ENCODE results near the gene ADM2.

The ADM2 gene

DNA sequence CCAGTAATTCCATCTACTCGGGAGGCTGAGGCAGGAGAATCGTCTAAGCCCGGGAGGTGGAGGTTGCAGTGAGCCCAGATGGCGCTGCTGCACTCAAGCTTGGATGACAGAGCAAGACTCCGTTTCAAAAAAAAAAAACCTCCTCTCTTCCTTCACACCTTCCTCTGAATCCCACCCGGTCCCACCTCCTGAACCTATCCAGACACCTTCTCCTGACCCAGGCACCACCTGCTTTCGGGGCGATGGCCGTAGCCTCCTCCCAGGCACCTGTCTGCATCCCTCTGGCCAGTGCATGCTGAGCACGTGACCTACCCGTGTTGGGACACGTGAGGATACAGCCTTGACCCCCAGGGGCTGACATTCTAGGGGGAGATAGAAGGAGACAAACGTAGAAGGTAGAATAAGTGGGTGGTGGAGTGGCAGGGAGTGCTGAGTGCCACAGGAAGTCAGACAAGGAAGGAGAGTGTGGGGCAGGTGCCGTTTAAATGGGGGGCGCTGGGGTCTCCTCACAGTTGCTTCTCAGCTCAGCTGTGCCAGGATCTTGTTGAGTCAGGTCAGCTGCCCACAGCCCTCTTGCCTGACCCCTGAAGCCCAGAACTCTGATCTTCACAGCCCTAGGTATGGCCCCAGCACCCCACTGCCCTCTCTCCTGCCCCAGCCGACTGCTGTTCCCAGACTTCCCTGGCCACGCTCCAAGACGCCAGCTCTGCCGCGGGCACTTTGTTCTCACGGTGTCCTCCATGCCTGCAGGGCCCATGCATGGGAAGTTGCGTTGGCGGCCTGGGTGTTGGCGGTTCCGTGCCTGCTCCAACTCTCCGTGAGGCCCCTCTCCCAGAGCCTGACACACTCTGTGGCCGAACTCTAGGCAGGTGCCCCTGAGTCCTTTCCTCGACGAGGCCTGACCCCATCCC lies 4.1 kb downstream of the ADM2 start:
- no peak for DNase-seq (ENCODE audit: low read depth in 2 of 2)

DNA sequence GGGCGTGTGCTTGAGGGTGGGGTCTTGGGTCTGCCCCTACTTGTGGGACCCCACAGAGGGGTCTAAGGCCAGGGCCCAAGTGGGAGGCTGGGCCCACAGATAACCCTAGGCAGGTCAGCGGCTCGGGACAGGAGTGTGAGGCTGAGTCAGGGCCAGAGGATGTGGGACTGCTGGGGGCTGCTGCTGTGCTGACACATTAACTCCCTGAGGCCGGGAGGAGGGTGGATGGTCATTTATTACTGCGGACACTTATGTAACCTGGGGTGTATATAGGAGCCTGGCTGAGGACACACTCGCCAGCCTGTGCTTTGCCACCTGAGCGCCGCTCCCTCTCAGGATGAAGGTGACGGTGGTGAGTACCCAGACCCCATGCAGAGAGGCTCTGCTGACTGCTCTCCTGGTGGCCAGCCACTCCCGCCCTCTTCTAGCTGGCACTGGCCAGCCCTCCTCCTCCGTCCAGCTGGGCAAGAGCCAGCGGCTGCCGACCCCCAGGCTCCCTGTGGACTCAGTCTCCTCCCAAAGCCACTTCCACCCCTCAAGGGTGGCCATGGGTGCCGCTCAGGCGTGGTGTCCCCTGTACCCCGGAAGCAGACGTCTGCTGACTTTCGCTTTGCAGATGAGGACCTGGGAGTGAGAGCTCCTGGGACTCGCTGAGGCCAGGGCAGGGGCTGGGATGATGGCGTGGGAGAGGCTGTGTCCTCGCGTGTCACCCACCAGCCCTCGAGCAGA lies 5.4 kb downstream of the ADM2 start, which contains the start of gene MIOX:
MIOX (plus strand) TSS at position 299 of the 729 bp plus-strand sequence; CDS start at position 338, 39 bp downstream.
- DNase-seq (ENCODE audit: low read depth in 2 of 2) = no peak

DNA sequence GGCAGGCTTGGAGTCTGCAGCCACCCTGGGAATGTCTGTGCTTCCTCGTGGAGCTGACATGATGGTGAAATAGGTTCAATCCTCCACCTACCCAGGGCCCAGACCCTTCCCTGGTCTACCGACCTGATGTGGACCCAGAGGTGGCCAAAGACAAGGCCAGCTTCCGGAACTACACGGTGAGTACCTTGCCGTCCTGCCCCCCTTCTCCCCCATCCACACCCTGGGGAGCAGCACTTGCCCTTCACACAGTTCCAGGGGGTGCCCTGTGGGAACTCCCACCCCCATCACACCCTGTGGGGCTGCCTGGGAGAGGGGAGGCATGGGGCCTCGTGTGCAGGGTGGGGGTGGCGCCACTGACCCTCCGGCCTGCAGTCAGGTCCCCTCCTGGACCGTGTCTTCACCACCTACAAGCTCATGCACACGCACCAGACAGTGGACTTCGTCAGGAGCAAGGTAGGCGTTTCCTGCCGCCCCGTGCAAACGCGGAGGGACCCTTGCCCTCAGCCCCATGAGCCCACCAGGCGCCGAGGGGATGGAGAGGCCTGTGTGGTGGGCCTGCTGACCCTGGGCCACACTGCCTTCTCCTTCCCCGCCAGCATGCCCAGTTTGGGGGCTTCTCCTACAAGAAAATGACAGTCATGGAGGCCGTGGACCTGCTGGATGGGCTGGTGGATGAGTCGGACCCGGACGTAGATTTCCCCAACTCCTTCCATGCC lies 6.1 kb downstream of the ADM2 start:
- no peak for DNase-seq (ENCODE audit: low read depth in 2 of 2)

DNA sequence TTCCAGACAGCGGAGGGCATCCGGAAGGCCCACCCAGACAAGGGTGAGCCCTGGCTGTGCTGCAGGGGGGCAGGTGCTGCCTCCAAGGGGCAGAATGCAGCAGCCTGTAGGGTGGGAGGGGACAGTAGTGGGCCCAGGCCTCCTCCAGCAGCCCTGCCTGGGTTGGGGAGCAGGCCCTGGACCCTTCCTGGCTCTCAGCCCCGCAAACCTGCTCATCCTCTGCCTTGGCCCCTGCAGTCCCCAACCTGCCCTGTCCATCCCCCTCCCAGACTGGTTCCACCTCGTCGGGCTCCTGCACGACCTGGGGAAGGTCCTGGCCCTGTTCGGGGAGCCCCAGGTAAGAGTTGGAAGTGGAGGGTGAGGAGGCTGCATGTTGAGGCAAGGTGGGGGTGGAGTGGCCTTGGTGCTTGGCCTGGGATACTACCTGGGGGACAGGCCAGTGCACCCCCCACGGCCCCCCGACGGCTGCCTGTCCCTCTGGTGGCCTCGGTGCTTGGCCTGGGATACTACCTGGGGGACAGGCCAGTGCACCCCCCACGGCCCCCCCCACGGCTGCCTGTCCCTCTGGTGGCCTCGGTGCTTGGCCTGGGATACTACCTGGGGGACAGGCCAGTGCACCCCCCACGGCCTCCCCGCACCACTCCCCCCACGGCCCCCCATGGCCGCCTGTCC lies 6.8 kb downstream of the ADM2 start:
- no peak for DNase-seq (ENCODE audit: low read depth in 2 of 2)

DNA sequence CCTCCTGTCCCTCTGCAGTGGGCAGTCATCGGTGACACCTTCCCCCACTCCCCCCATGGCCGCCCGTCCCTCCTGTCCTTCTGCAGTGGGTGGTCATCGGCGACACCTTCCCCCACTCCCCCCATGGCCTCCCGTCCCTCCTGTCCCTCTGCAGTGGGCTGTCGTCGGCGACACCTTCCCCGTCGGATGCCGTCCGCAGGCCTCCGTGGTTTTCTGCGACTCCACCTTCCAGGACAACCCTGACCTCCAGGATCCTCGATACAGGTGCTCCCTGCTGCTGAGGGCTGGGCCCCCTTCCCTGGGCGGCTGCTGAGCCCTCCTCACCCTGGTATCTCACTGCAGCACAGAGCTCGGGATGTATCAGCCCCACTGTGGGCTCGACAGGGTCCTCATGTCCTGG lies 7.5 kb downstream of the ADM2 start:
- no peak for DNase-seq (ENCODE audit: low read depth in 2 of 2)

DNA sequence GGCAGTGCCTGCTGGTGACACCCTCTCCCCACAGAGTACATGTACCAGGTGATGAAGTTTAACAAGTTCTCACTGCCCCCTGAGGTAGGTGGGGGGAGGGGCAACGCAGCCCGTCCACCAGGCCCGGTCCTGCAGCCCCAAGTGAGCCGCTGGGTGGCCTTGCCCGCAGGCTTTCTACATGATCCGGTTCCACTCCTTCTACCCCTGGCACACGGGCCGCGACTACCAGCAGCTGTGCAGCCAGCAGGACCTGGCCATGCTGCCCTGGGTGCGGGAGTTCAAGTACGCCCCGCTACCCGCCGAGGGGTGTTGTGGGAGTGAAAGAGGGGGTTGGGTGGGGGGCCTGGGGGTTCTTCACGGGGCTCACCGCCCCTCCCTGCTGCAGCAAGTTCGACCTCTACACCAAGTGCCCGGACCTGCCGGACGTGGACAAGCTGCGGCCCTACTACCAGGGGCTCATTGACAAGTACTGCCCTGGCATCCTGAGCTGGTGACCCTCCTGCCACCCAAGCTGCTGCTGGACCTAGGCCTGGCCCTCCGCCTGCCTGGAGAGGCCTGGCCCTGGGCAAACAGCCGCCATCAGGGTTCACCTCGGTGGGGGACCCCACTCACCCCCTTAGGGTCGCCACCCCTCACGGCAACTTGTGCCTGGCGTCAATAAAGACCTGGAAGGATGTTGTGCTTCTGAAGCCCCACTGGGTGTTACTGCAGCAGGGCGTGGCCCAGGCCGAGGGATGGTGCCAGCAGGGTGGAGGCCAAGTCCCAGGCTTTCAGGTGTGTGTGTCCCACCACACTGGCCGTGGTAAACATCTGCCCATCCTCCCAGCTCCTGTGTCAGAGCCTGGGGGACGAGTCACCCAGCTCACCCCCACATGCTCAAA lies 8.3 kb downstream of the ADM2 start:
- DNase-seq (ENCODE audit: low read depth in 2 of 2) = no peak

DNA sequence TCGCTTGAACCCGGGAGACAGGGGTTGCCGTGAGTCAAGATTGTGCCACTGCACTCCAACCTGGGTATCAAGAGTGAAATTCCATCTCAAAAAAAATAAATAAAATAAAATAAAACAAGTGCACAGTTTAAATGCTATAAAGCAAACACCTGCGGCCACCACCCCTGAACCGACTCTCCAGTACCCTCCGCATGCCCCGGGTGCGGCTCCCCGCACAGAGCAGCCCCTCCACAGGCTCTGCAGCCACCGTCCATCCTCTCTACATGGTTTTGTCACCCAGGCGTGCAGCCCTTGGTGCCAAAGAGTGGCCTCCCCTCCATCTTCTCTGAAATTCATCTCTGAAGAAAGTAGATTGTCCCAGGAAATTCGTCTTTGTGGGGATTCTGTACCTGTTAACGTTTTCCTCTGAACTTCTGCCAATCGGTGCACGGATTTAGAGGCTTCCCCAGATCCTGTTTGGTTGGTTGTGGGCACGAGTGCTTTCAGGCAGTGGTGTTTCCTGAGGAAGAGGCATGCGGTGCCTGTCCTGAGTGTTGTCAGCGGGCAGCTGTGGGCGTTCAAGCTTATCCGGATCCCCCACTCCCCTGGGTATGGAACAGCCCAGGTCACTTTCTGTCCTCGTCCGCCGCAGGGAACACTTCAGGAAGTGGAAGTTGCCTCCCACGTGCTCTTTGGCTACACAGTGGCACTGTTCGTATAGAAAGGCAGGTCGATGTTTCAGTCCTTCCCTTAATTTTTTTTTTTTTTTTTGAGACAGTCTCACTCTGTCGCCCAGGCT lies 9.4 kb downstream of the ADM2 start:
- DNase-seq (ENCODE audit: low read depth in 2 of 2) = no peak

DNA sequence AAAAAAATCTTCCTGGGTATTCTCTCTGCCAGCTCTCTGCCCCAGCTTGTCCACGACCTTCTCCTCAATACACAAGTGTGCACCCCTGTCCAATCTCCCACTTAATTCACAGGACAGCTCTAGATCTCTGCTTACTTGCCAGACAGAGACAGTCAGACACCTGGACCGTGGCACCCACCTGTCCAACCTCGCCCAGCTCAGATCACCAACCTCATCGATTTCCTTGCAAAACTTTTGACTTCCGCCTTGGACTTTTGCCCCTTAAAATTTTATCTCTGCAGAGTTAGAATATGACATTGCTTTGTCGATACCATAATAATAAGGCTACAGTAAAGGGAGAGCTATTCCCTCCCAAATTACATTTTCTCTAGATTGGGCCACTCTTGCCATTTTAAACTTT lies 15.8 kb downstream of the ADM2 start:
- no peak for DNase-seq (ENCODE audit: low read depth in 2 of 2)

DNA sequence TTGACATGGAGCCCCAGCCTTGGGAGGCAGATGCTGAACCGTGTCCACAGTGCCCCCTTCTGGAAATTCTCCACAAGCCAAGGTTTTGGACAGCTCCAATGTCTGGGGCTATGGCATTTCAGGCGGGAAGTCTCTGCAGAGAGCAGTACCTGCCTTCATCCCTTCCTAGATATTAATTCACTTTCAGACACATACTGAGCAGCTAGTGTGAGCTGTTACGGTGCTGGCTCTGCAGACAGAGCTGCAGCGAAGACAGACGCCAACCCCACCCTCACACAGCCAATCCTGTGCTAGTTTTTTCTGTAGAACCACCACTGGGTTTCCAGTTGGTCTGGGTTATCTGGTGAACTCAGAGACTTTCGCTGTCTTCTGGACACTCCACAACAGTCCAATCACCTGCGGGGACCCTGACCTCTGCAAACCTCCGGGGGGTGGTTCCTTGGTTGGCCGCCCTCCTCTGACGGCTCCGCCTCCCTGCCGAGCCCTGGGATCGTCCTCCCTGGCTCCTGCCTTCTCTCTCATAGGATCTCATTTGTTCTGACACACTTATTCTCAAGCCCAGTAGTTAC lies 17.1 kb downstream of the ADM2 start:
- peak; percentile 30 to 64 for DNase-seq (ENCODE audit: low read depth in 2 of 2)

DNA sequence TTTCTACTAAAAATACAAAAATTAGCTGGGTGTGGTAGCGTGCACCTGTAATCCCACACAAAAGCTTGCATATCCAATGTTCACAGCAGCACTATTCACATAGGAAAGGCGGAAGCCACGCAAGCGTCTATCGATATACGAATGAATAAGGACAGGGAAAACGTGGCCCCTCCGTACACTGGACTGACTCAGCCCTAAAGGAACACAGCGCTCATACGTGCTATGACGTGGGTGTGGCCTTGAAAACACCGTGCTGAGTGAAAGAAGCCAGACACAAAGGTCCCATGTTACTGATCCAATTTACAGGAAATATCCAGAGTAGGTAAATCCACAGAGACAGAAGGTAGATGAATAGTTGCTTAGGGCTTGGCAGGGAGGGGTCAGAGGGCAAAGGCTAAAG lies 19.1 kb downstream of the ADM2 start:
- no peak for DNase-seq (ENCODE audit: low read depth in 2 of 2)

DNA sequence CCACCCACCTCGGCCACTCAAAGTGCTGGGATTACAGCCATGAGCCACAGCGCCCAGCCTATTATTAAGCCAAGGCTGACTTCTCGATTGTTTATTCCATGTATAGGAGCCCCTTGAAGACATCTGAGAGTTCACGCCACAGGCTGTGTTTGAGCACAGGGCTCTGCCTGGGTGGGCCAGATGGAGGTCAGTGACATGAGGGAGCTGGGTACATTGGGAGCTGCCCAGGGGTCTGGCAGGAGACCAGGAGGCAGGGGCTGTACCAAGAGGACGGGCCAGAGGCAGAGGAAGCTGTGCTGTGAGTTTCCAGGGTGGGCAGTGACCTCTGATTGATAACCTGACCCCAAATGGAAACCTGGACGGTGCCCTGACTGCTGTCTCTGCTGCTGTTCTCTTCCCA lies 20.8 kb downstream of the ADM2 start:
- no peak for DNase-seq (ENCODE audit: low read depth in 2 of 2)

DNA sequence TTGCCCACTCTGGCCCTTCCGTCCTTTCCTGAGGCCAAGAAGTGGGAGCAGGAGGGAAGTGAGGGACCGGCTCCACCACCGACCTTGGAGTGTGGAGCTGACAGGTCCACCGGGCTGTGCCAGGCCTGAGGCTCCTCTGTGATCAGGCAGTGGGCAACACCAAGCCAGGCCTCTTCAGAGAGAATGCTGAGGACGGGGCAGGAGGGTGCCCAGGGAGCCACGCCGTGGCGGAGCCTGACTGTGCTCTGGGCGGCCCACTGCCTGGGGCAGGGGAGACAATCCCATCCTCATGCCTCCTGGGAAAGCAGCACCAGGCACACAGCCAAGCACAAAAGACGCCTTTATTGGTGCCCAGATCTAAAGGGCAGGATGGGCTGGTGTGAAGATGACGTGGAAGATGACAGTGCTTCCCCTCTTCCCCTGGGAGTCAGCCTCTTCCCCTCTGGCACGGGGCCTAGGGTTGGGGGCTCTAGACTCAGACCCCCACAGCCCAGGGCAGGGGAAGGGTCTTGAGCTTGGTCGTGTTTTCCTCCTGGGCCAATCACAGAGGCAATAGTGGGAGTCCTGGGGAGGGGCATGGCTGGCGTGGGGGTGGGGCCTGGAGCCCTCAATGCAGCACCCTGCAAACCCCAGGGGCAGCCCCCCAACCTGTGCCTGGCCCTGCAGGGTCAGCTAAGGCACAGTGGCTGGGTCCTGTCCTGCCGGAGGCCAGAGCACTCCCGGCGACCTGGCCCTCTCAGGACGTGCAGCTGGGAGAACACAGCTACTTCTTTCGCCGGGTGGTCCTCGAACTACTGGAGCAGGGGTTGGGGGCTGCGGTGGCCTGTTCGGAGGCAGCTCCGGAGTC lies 21.5 kb downstream of the ADM2 start:
- DNase-seq (ENCODE audit: low read depth in 2 of 2) = no peak

DNA sequence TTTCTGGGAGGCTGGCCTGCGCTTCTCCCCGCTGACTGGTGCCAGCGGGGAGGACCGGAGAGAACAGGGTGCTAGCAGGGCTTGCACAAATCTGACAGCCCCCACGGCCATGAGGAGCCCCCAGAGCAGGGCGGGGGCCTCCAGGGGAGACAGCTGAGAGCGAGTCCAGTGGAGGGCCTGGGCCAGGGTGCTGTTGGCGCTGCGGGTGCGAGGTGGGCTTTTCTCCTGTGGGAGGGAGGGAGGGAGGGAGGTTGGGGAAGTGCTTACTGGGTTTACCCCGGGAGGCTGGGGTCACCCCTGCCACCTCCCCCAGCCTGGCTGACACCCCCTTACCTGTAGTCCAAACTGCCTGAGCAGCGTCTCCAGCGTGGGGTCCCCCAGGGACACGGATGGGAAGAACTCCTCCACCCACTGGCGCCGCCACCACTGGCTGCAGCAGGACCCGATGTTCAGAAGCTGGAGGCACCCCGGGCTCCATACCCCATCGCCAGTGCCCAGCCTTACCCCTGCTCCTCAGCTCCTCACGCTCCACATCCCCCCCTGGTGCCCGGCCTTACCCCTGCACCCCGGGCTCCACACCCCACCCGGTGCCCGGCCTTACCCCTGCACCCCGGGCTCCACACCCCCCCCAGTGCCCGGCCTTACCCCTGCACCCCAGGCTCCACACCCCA lies 22.3 kb downstream of the ADM2 start:
- no peak for DNase-seq (ENCODE audit: low read depth in 2 of 2)

DNA sequence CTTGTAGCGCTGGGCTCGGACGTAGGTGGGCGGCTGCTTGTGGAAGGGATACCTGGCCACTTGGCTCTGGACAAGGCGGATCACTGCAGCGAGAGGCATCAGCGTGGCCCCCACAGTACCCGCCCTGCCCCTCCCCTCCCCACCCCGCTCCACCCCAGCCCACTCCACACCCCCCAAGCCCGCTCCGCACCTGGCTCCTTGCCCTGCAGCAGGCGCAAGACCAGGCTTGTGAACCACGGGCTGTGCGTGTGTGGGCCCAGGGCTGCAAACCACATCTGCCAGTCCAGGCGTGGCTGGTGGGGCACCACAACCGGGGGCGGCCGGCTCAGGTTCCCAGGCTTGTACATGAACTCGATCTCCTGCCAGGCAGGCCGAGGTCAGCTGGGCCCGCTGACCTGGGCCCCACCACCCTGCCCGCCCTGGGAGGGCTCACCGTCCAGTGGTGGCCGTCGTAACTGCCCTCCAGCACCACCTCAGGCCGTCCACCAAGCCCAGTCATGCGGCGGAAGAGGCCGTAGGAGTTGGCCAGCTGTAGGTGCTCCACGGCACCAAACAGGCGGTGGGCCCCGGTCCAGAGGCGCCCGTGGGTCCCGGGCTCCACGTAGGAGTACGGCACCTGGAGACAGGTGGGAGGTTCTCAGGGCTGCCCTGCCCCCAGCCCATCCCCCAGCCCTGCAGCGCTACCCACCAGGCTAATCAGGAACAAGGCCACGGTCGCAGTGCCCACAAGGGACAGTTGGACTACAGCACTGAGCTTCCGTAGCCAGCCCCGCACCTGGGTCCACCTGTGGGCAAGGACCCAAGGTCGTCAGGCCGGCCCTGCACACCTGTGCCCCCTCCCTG lies 23.2 kb downstream of the ADM2 start:
- no peak for DNase-seq (ENCODE audit: low read depth in 2 of 2)

DNA sequence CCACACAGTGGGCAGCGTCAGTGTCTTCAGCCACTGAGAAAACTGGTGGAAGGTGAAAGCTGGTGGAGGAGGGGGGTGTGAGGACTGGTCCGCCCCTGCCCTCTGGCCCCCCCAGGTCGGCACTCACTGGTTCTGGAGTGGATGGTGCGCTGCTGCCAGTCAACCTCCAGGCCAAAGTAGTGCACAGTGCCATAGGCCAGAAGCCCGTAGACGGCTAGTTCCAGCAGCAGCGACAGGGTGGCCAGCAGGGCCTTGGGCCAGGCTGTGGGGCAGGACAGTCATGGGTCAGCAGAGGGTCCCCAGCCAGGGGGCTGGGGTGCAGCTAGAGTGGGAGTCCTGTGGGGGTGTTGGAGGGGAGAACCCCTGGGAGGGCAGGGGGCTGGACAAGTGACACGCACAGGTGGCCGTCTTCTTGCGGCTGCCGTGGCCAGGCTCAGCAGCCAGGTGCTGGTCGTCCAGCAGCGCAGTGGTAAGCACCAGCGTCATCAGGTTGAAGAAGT lies 24.0 kb downstream of the ADM2 start:
- no peak for DNase-seq (ENCODE audit: low read depth in 2 of 2)

DNA sequence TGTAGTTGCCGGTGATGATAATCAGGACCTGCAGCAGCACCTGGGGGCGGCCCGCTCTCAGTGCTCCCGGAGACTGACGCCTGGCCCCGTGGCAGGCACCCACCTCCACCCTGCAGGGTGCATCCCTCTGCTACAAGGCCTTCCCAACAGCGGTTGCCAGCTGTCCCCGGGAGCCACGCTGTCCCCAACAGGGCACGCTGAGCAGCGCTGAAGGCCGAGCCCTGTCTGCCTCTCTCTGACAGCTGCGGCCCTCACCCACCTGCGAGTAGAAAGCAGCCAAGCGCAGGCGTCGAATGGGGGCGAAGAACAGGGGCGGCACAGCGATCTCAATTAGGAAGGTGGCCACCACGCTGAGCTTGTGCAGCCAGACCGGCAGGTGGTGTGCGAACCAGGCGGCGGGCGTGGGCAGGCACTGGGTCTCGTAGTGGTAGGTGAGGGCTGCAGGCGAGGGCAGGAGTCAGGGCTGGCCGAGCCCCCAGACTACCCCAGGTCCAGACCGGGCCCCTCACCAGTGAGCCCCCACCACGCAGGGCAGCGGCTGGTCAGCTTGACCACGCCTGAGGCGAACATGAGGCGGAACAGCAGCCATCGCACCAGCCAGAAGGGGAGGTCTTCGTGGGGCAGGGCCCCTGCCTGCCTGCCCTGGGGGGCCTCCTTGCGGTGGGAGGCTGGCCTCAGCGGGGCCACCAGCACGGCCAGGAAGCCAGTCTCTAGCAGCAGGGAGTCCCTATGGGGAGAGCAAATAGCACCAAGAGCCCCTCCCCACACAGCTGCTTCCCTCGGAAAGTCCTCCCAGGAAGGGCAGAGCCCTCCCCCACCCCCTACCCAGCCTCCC lies 24.6 kb downstream of the ADM2 start:
- DNase-seq (ENCODE audit: low read depth in 2 of 2) = no peak
